Measurements from ENCODE around the gene PROKR1. TPM values are rescaled to one million over a fixed set of nuclear protein-coding genes. Genes with fewer than 3 reads are reported as not detected.

The PROKR1 gene
- total and polyA plus RNA-seq, 2 experiments from 2014 or later: 0.11 TPM; not detected in 1

GRCh38 chr2:68684197-68684596, 40.8 kb downstream of the PROKR1 start:
- no peak overlapping the region for H3K27ac ChIP-seq
- no peak overlapping the region for H2AFZ ChIP-seq
- H3K27me3 ChIP-seq (replicated peaks; ENCODE audit: insufficient read depth): peaks cover 13% of the 10 kb centered on the region; the same call in 1 of the 2 replicates
- WGBS, 2 experiments (ENCODE audit: low coverage in 1 of 2, low lambda C conversion rate in 2 of 2, missing lambda C conversion rate in 2 of 2): 40 to 44% methylated on average over 2 of the region's 2 CpGs
- in situ Hi-C loops (cut with MboI): no loop called here
- no peak overlapping the region for H3K4me2 ChIP-seq (ENCODE audit: unreplicated experiment)
- no peaks in the 10 kb centered on the region for H3K9me3 ChIP-seq (ENCODE audit: low read depth)
- H3K79me2 ChIP-seq (ENCODE audit: insufficient read depth): no peaks in the 10 kb centered on the region
- no peaks in the 10 kb centered on the region for H4K20me1 ChIP-seq (ENCODE audit: insufficient read depth)
- peaks cover 4% of the 10 kb centered on the region; the same call in 1 of the 2 replicates for H3K36me3 ChIP-seq (ENCODE audit: low read depth)
- H3F3A ChIP-seq (ENCODE audit: insufficient read depth): no peaks in the 10 kb centered on the region
- no peak overlapping the region for H3K9ac ChIP-seq
- TF ChIP-seq EZH2 (IDR thresholded peaks at IDR 0.05; ENCODE audit: insufficient read depth, poor library complexity, severe bottlenecking) (no peak), EZH2phosphoT487 (IDR thresholded peaks at IDR 0.05; ENCODE audit: insufficient read depth, low read depth) (no peak)
- no peak for DNase-seq
- H3K4me1 ChIP-seq (ENCODE audit: insufficient read depth): no peaks in the 10 kb centered on the region
- no peak overlapping the region for H3K4me3 ChIP-seq
- H3K9me2 ChIP-seq (ENCODE audit: insufficient read depth): no peaks in the 10 kb centered on the region

- Histone ChIP-seq H3K79me2 (ENCODE audit: insufficient read depth) (no peaks in the 10 kb centered on the region), H3K4me3 (no peak overlapping the region), H3K36me3 (ENCODE audit: low read depth) (peaks cover 4% of the 10 kb centered on the region; the same call in 1 of the 2 replicates), H3K27me3 (replicated peaks; ENCODE audit: insufficient read depth) (peaks cover 13% of the 10 kb centered on the region; the same call in 1 of the 2 replicates), H3K9me2 (ENCODE audit: insufficient read depth) (no peaks in the 10 kb centered on the region), H3K4me2 (ENCODE audit: unreplicated experiment) (no peak overlapping the region), H3K9ac (no peak overlapping the region), H3K27ac (no peak overlapping the region), H4K20me1 (ENCODE audit: insufficient read depth) (no peaks in the 10 kb centered on the region), H3K4me1 (ENCODE audit: insufficient read depth) (no peaks in the 10 kb centered on the region), H3F3A (ENCODE audit: insufficient read depth) (no peaks in the 10 kb centered on the region), H3K9me3 (ENCODE audit: low read depth) (no peaks in the 10 kb centered on the region), H2AFZ (no peak overlapping the region)
- DNase-seq: no peak
- in situ Hi-C loops (cut with MboI): no loop called here
- WGBS, 2 experiments (ENCODE audit: low coverage in 1 of 2, low lambda C conversion rate in 2 of 2, missing lambda C conversion rate in 2 of 2): 52 to 55% methylated on average over 5 of the region's 5 CpGs
- TF ChIP-seq EZH2phosphoT487 (IDR thresholded peaks at IDR 0.05; ENCODE audit: insufficient read depth, low read depth): no peak
- TF ChIP-seq EZH2 (IDR thresholded peaks at IDR 0.05; ENCODE audit: insufficient read depth, poor library complexity, severe bottlenecking): no peak
Measured at GRCh38 chr2:68686178-68686577, 42.8 kb downstream of the PROKR1 start.

- H4K20me1 ChIP-seq (ENCODE audit: insufficient read depth): no peaks in the 10 kb centered on the region
- no peak for DNase-seq
- H3K9me2 ChIP-seq (ENCODE audit: insufficient read depth): no peaks in the 10 kb centered on the region
- H3K4me2 ChIP-seq (ENCODE audit: unreplicated experiment): no peak overlapping the region
- H3F3A ChIP-seq (ENCODE audit: insufficient read depth): no peaks in the 10 kb centered on the region
- peaks cover 4% of the 10 kb centered on the region; the same call in 1 of the 2 replicates for H3K36me3 ChIP-seq (ENCODE audit: low read depth)
- H3K4me1 ChIP-seq (ENCODE audit: insufficient read depth): no peaks in the 10 kb centered on the region
- H3K9me3 ChIP-seq (ENCODE audit: low read depth): no peaks in the 10 kb centered on the region
- no peaks in the 10 kb centered on the region for H3K79me2 ChIP-seq (ENCODE audit: insufficient read depth)
- no peak overlapping the region for H3K27ac ChIP-seq
- no peak overlapping the region for H3K9ac ChIP-seq
- no peak overlapping the region for H2AFZ ChIP-seq
- 74 to 76% methylated on average over 1 of the region's 1 CpG for WGBS, 2 experiments (ENCODE audit: low coverage in 1 of 2, low lambda C conversion rate in 2 of 2, missing lambda C conversion rate in 2 of 2)
- H3K4me3 ChIP-seq: no peak overlapping the region
- H3K27me3 ChIP-seq (replicated peaks; ENCODE audit: insufficient read depth): peaks cover 6% of the 10 kb centered on the region; the same call in 1 of the 2 replicates
- TF ChIP-seq EZH2 (IDR thresholded peaks at IDR 0.05; ENCODE audit: insufficient read depth, poor library complexity, severe bottlenecking) (no peak), EZH2phosphoT487 (IDR thresholded peaks at IDR 0.05; ENCODE audit: insufficient read depth, low read depth) (no peak)
- in situ Hi-C loops (cut with MboI): no loop called here
Measured at GRCh38 chr2:68687018-68687417, 43.6 kb downstream of the PROKR1 start.

GRCh38 chr2:68689553-68690537, 46.5 kb downstream of the PROKR1 start:
- in situ Hi-C loops (cut with MboI): no loop called here
- Histone ChIP-seq H3K4me2 (ENCODE audit: unreplicated experiment) (no peak overlapping the region), H2AFZ (no peak overlapping the region), H4K20me1 (ENCODE audit: insufficient read depth) (no peaks in the 10 kb centered on the region), H3K36me3 (ENCODE audit: low read depth) (peaks cover 4% of the 10 kb centered on the region; the same call in 1 of the 2 replicates), H3K4me3 (no peak overlapping the region), H3K9me3 (ENCODE audit: low read depth) (no peaks in the 10 kb centered on the region), H3K27me3 (replicated peaks; ENCODE audit: insufficient read depth) (peaks cover 5% of the 10 kb centered on the region; the same call in 1 of the 2 replicates), H3F3A (ENCODE audit: insufficient read depth) (no peaks in the 10 kb centered on the region), H3K9me2 (ENCODE audit: insufficient read depth) (no peaks in the 10 kb centered on the region), H3K9ac (no peak overlapping the region), H3K4me1 (ENCODE audit: insufficient read depth) (no peaks in the 10 kb centered on the region), H3K27ac (no peak overlapping the region), H3K79me2 (ENCODE audit: insufficient read depth) (no peaks in the 10 kb centered on the region)
- 42 to 43% methylated on average over 7 of the region's 7 CpGs for WGBS, 2 experiments (ENCODE audit: low coverage in 1 of 2, low lambda C conversion rate in 2 of 2, missing lambda C conversion rate in 2 of 2)
- DNase-seq: no peak
- TF ChIP-seq EZH2 (IDR thresholded peaks at IDR 0.05; ENCODE audit: insufficient read depth, poor library complexity, severe bottlenecking) (no peak), EZH2phosphoT487 (IDR thresholded peaks at IDR 0.05; ENCODE audit: insufficient read depth, low read depth) (no peak)

Data from GM23248 (cell line).